Spleen (tissue), 7 donors: Measurements from ENCODE around the gene XPNPEP2.

ENCODE experiments used
- POLR2A ChIP-seq, 3 donors: fragments of 450-650 bp; IDR thresholded peaks; one replicate each; pipeline ENCODE4 v1.5.1; 2017; ENCODE audit warnings: antibody characterized with exemption in 3 of 3, mild to moderate bottlenecking in 1 of 3
- TF ChIP-seq, protein P1 (sequence below), 11 experiments: fragments of 200-600 bp in 7 of 11; fragments of 450-650 bp in 4 of 11; sonication (generic) in 4 of 11; IDR thresholded peaks in 8 of 11; conservative IDR thresholded peaks in 3 of 11; 1 replicate in 7 of 11; 2 replicates in 4 of 11; pipeline versions ENCODE4 v1.4.0 to v1.8.0; 2016 to 2021; ENCODE audit warnings: antibody characterized with exemption in 11 of 11, inconsistent platforms in 4 of 11, mild to moderate bottlenecking in 1 of 11
- donor health status: DM: no; HTN: no; CAD: no; lungs with moderate emphysema.
- donor health status: DM: no; HTN: no; CAD: no.
- donor health status: DM: no; HTN: no; CAD: no.

DNA sequence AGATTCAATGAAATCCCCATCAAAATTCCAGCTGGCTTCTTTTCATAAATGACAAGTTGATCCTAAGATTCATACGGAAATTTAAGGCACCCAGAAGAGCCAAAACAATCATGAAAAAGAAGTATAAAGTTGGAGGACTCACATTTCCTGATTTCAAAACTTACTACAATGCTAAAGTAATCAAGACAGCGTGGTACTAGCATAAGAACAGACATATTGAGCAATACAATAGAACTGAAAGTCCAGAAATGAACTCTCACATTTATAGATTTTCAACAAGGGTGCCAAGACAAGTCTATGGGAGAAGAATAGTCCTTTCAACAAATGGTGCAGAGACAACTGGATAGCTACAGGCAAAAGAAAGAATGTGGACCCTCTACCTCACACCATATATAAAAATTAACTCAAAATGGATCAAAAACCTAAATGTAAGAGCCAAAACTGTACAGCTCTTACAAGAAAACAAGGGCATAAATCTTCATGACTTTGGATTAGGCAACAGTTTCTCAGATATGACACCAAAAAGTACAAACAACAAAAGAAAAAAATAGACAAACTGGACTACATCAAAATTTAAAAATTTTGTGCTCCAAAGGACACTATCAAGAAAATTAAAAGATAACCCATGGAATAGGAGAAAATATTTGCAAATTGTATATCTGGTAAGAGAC, 69.5 kb downstream of the XPNPEP2 start:
- TF ChIP-seq, protein P1, sequence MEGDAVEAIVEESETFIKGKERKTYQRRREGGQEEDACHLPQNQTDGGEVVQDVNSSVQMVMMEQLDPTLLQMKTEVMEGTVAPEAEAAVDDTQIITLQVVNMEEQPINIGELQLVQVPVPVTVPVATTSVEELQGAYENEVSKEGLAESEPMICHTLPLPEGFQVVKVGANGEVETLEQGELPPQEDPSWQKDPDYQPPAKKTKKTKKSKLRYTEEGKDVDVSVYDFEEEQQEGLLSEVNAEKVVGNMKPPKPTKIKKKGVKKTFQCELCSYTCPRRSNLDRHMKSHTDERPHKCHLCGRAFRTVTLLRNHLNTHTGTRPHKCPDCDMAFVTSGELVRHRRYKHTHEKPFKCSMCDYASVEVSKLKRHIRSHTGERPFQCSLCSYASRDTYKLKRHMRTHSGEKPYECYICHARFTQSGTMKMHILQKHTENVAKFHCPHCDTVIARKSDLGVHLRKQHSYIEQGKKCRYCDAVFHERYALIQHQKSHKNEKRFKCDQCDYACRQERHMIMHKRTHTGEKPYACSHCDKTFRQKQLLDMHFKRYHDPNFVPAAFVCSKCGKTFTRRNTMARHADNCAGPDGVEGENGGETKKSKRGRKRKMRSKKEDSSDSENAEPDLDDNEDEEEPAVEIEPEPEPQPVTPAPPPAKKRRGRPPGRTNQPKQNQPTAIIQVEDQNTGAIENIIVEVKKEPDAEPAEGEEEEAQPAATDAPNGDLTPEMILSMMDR (IDR thresholded peaks at IDR 0.05 in 8 of 11, conservative IDR thresholded peaks at IDR 0.05 in 3 of 11), result no peak
- TF ChIP-seq POLR2A (IDR thresholded peaks at IDR 0.05), result no peak
